Measurements from ENCODE around the gene FAM47E. TPM values are rescaled to one million over a fixed set of nuclear protein-coding genes. Genes with fewer than 3 reads are reported as not detected.

FAM47E gene
- total RNA-seq, 1 experiment from 2014 or later: 2.0 TPM

DNA sequence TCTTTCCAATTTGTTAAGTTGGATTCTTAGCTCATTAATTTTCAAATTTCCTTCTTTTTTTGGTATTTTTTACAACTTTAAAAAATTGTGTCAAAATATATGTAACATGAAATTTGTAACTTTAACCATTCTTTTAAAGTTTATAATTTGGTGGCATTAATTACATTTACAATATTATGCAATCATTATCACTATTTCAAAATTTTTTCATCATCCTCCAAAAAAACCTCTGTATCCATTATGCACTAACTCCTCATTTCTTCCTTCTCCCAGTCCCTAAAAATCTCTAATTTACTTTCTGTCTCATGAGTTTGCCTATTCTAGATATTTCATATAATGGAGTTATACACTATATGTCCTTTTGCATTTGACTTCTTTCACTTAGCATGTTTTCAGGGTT lies 4.7 kb upstream of the FAM47E start:
- Mint-ChIP-seq H3K27ac (no peak overlapping the region), H3K27me3 (ENCODE audit: low read depth) (peaks cover 40% of the 10 kb centered on the region)
- H3K23me2 ChIP-seq (ENCODE audit: insufficient read length, low read depth, low read length, poor library complexity, severe bottlenecking): peaks cover 7% of the 10 kb centered on the region

More for the DNA sequence above, 4.7 kb upstream of the FAM47E start:
- Histone ChIP-seq H3K9ac (ENCODE audit: extremely low read depth, insufficient read length, low read length) (no peak overlapping the region), H3K27ac (ENCODE audit: insufficient read length, low read depth, low read length) (no peak overlapping the region), H2BK120ac (ENCODE audit: low read depth, low read length, poor library complexity, severe bottlenecking) (no peak overlapping the region), H3K14ac (ENCODE audit: insufficient read depth, low read length) (no peak overlapping the region), H2BK15ac (ENCODE audit: low read depth, low read length) (no peak overlapping the region), H2BK20ac (ENCODE audit: low read depth, low read length, poor library complexity, severe bottlenecking) (no peak overlapping the region), H2AFZ (ENCODE audit: low read length) (no peak overlapping the region), H3K23ac (ENCODE audit: insufficient read length, low read depth, low read length) (no peak overlapping the region), H2AK5ac (ENCODE audit: insufficient read length, low read length) (no peak overlapping the region), H2BK12ac (ENCODE audit: insufficient read length, low read depth, low read length) (no peak overlapping the region), H3K79me2 (ENCODE audit: insufficient read depth, low read length) (no peaks in the 10 kb centered on the region), H3K4ac (ENCODE audit: low read depth, low read length) (no peak overlapping the region), H3K18ac (ENCODE audit: insufficient read length, low read depth, low read length) (no peak overlapping the region), H3K4me2 (ENCODE audit: insufficient read depth, insufficient read length, low read length) (no peak overlapping the region), H3K27me3 (ENCODE audit: insufficient read depth, low read length) (no peaks in the 10 kb centered on the region), H4K8ac (replicated peaks; ENCODE audit: insufficient read length, low read depth, low read length) (no peak overlapping the region), H3K4me1 (ENCODE audit: insufficient read depth, low read length) (no peaks in the 10 kb centered on the region), H3K79me1 (ENCODE audit: insufficient read depth, low read depth, low read length, poor library complexity, severe bottlenecking) (no peaks in the 10 kb centered on the region), H4K5ac (ENCODE audit: insufficient read length, low read depth, low read length) (no peak overlapping the region), H4K91ac (ENCODE audit: insufficient read length, low read depth, low read length) (no peak overlapping the region), H3K56ac (ENCODE audit: insufficient read length, low read depth, low read length) (no peak overlapping the region), H3K9me3 (ENCODE audit: control insufficient read depth, low read depth, low read length) (no peaks in the 10 kb centered on the region), H3T11ph (ENCODE audit: low read length) (no peak overlapping the region), H4K20me1 (ENCODE audit: control insufficient read depth, insufficient read depth, insufficient read length) (no peaks in the 10 kb centered on the region), H2BK5ac (ENCODE audit: insufficient read length, low read length) (no peak overlapping the region)
- no peak for TF ChIP-seq CTCF (conservative IDR thresholded peaks at IDR 0.05)
- H3K4me1 Mint-ChIP-seq: peaks cover 14% of the 10 kb centered on the region in 2 experiments
- H3K9me3 Mint-ChIP-seq: peaks cover 0 to under 1% of the 10 kb centered on the region in 2 experiments; a peak in 1 of 5 replicates
- no peak for DNase-seq
- H3K36me3 Mint-ChIP-seq (ENCODE audit: insufficient read depth in 1 of 3, low read depth in 3 of 3): no peaks in the 10 kb centered on the region
- no peak overlapping the region for H3K4me3 Mint-ChIP-seq

All from H9 (cell line).